Heart left ventricle (tissue), 16 donors: ENCODE data around the gene GRP. TPM values are rescaled to one million over a fixed set of nuclear protein-coding genes. Genes with fewer than 3 reads are reported as not detected.

Source experiments
- ATAC-seq, 4 donors: fragments of 200-7000 bp; cut with Tn5 transposase; one replicate each; pipeline ENCODE4 v1.9.1; 2020 to 2022; ENCODE audit warnings: moderate library complexity in 4 of 4, mild to moderate bottlenecking in 3 of 4, moderate number of reproducible peaks in 1 of 4
- DNase-seq, 5 donors: peaks; one replicate each; pipeline ENCODE4 v3.0.0-alpha.2; 2020
- H3K27ac ChIP-seq, 12 donors: fragments of 200-600 bp; sonication (generic) in 4 of 12; one replicate each; pipeline versions ENCODE4 v1.5.0 to v1.8.0; 2016 to 2022; ENCODE audit warnings: mild to moderate bottlenecking in 2 of 12
- H3K27me3 ChIP-seq, 9 donors: fragments of 200-600 bp; sonication (generic) in 2 of 9; one replicate each; pipeline versions ENCODE4 v1.5.1 to v1.8.0; 2016 to 2022; ENCODE audit warnings: mild to moderate bottlenecking in 3 of 9
- H3K36me3 ChIP-seq, 9 donors: fragments of 200-600 bp; sonication (generic) in 2 of 9; one replicate each; pipeline versions ENCODE4 v1.5.0 to v1.8.0; 2018 to 2022; ENCODE audit warnings: mild to moderate bottlenecking in 2 of 9
- H3K4me1 ChIP-seq, 12 donors: fragments of 200-600 bp; sonication (generic) in 4 of 12; one replicate each; pipeline versions ENCODE4 v1.5.0 to v1.8.0; 2016 to 2022; ENCODE audit warnings: mild to moderate bottlenecking in 3 of 12
- H3K4me3 ChIP-seq, 12 donors: fragments of 200-600 bp; sonication (generic) in 4 of 12; one replicate each; pipeline versions ENCODE4 v1.5.0 to v1.8.0; 2017 to 2022; ENCODE audit warnings: mild to moderate bottlenecking in 9 of 12, moderate library complexity in 4 of 12
- H3K9me3 ChIP-seq, 12 donors: fragments of 200-600 bp; sonication (generic) in 4 of 12; one replicate each; pipeline versions ENCODE4 v1.5.0 to v1.8.0; 2016 to 2022; ENCODE audit warnings: mild to moderate bottlenecking in 1 of 12
- POLR2A ChIP-seq, 2 donors: fragments of 450-650 bp; IDR thresholded peaks; one replicate each; pipeline ENCODE4 v1.6.1; 2017; ENCODE audit warnings: antibody characterized with exemption in 2 of 2, mild to moderate bottlenecking in 2 of 2, moderate library complexity in 2 of 2
- WGBS, 4 donors: extraction: QIAGEN DNeasy Blood & Tissue Kit in 2 of 4; methylation state at CpG; one replicate each; pipeline versions ENCODE4 v1.1.5 to v1.1.7; 2013 to 2018; 5-methylcytosine and 5-hydroxymethylcytosine counted together
- intact Hi-C, 10 donors: fragments of 100-400 bp; cut with DNase I; formaldehyde crosslinking; loops; one replicate each; pipeline versions ENCODE4 v1.11.1 to v1.14.2; 2022
- polyA plus RNA-seq, 2 donors: library from polyadenylated mRNA; stranded (reverse); fragments of 200-250 nt; gene quantifications; one replicate each; pipeline ENCODE4 v1.2.3, GENCODE V29; 2013
- total RNA-seq, 9 donors: library from RNA; depleted of rRNA in 2 of 9; stranded (reverse); fragments of >200 nt in 2 of 9; fragmentation: NEBNext Ultra II Directional in 3 of 9; extraction: Animal tissue kit (Norgen Biotek cat#: 25700) in 3 of 9; gene quantifications; one replicate each; pipeline versions ENCODE4 v1.1.0 to v1.2.4, GENCODE V29; 2016 to 2023
- TF ChIP-seq, protein P1 (sequence below), 12 donors: fragments of 200-600 bp; sonication (generic) in 4 of 12; IDR thresholded peaks; one replicate each; pipeline versions ENCODE4 v1.5.0 to v1.8.0; 2018 to 2022; ENCODE audit warnings: antibody characterized with exemption in 12 of 12, mild to moderate bottlenecking in 5 of 12
- donor health status: ischemic (EF 13 %, LVEDD 7.1; RV severe dilation, severe dysfunction).
- donor health status: healthy with polysubstance abuse.
- donor health status: DM: no; HTN: yes; CAD: no.
- donor health status: DM: no; HTN: no; CAD: no.
- donor health status: ischemic (EF 25% LVEDD 6.9; RV normal size, moderate dysfunction).
- donor health status: ischemic (EF 25% LVEDD 5.7; RV mildly dilated, moderate dysfunction).
- donor health status: healthy.
- donor health status: DM: yes; HTN: yes; CAD: no.
- donor health status: ischemic (EF 35%, LVEDD 5.7; RV mildly dilated, moderate dysfunction).
- donor health status: nonischemic (EF 11% LVEDD 7.7; RV severe dilation, severe dysfunction).
- donor health status: DM: yes; HTN: yes; CAD: no.
- donor health status: PGD.
- donor health status: ischemic (EF 29% LVEDD 5.4; RV normal size, mild dysfunction).
- donor health status: nonischemic (EF 23%, LVEDD 6.1; RV moderate dilation, normal function).

GRP gene
- total and polyA plus RNA-seq, 11 donors: not detected

DNA sequence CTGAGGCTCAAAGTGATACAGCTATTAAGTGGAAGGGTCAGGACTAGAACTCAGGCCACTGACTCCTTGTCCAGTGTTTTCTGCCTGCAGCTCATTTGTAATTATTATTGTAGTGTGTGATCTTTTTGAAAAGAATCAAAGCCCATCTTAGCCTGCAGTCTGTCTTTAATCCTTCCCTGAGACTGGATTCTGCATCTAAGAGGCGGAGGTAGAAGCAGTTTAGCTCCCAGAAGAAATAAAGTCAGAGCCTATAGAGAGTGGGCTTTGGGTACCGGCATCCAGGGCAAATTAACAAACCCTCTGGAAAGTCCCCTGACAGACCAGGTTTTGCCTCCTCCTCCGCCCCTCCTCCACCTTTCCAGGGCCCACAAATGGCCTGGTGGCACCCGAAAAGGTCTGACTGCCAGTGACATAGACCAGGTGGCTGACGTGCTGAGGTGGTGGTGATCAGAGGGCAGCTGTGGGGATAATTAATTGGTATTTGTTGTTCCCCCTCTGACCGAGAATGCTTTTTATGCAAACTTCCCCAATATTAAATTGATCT, 55.5 kb downstream of the GRP start:
- ATAC-seq: no peak
- no peaks in the 10 kb centered on the region for H3K36me3 ChIP-seq

DNA sequence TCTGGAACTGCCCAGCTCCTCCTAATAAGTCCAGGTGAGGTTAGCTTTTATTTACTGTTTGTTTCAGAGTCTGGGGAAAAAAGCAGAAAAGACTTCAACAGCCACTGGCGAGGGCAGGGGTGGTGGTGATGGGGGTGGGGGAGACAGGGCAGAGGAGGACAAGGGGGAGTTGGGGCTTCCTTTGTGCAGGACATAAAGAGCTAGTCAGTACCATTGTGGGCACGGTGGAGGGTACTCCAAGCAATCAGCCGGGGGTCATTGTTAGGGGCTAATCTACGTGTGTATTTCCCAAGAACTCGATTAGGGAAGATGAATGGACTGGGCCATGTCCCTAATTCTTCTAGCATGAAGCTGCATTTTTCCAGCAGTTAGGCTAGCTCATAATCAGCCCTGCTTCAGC, 56.1 kb downstream of the GRP start:
- Histone ChIP-seq H3K4me3 (no peak overlapping the region), H3K27me3 (peaks cover 31 to 97% (median 71%) of the 10 kb centered on the region in 9 donors), H3K4me1 (peaks cover 0 to 25% (median 13%) of the 10 kb centered on the region in 12 donors), H3K36me3 (no peaks in the 10 kb centered on the region), H3K27ac (no peak overlapping the region), H3K9me3 (no peaks in the 10 kb centered on the region)
- TF ChIP-seq POLR2A (IDR thresholded peaks at IDR 0.05): no peak
- TF ChIP-seq, protein P1, sequence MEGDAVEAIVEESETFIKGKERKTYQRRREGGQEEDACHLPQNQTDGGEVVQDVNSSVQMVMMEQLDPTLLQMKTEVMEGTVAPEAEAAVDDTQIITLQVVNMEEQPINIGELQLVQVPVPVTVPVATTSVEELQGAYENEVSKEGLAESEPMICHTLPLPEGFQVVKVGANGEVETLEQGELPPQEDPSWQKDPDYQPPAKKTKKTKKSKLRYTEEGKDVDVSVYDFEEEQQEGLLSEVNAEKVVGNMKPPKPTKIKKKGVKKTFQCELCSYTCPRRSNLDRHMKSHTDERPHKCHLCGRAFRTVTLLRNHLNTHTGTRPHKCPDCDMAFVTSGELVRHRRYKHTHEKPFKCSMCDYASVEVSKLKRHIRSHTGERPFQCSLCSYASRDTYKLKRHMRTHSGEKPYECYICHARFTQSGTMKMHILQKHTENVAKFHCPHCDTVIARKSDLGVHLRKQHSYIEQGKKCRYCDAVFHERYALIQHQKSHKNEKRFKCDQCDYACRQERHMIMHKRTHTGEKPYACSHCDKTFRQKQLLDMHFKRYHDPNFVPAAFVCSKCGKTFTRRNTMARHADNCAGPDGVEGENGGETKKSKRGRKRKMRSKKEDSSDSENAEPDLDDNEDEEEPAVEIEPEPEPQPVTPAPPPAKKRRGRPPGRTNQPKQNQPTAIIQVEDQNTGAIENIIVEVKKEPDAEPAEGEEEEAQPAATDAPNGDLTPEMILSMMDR (IDR thresholded peaks at IDR 0.05): no peak
- no peak for DNase-seq
- WGBS, 4 donors: 22 to 31% (median 24%) methylated on average over 5 of the region's 5 CpGs
- intact Hi-C loops: no loop called here
- ATAC-seq: no peak

More for the DNA sequence above, 55.5 kb downstream of the GRP start:
- no peak overlapping the region for H3K4me3 ChIP-seq
- peaks cover 36 to 97% (median 75%) of the 10 kb centered on the region in 9 donors for H3K27me3 ChIP-seq
- no peak for DNase-seq
- intact Hi-C loops: no loop called here
- 11 to 19% (median 17%) methylated on average over 5 to 6 of the region's 6 CpGs for WGBS, 4 donors
- no peak overlapping the region for H3K27ac ChIP-seq
- no peak for TF ChIP-seq POLR2A (IDR thresholded peaks at IDR 0.05)
- TF ChIP-seq, protein P1 (IDR thresholded peaks at IDR 0.05): no peak
- H3K9me3 ChIP-seq: no peaks in the 10 kb centered on the region
- peaks cover 0 to 25% (median 13%) of the 10 kb centered on the region in 12 donors for H3K4me1 ChIP-seq

DNA sequence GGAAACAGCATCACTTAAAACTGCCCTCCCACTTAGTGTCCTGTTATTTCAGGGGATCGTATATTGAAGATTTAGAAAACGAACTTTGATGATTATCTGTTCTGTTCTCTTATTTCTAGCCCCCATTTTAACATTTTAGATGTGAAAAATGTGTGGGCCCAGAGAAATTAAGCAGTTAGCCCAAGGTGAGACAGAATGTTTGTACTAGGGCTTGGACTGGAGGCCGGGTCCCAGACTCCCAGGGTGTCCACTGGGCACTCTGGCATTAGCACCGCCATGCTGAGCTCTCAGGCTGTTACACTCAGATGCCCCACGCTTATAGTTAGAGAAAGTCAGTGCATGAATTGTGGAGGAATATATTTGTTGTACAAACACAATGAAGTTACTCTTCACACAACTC, 58.8 kb downstream of the GRP start:
- Histone ChIP-seq H3K27me3 (peaks cover 17 to 91% (median 58%) of the 10 kb centered on the region in 9 donors), H3K4me1 (peaks cover 0 to 5% (median under 1%) of the 10 kb centered on the region in 12 donors), H3K36me3 (no peaks in the 10 kb centered on the region), H3K27ac (no peak overlapping the region), H3K9me3 (no peaks in the 10 kb centered on the region), H3K4me3 (no peak overlapping the region)
- intact Hi-C loops: no loop called here
- 64 to 77% (median 66%) methylated on average over 5 of the region's 5 CpGs for WGBS, 4 donors
- ATAC-seq (no peak), DNase-seq (no peak)
- no peak for TF ChIP-seq POLR2A (IDR thresholded peaks at IDR 0.05)
- TF ChIP-seq, protein P1 (IDR thresholded peaks at IDR 0.05): no peak

DNA sequence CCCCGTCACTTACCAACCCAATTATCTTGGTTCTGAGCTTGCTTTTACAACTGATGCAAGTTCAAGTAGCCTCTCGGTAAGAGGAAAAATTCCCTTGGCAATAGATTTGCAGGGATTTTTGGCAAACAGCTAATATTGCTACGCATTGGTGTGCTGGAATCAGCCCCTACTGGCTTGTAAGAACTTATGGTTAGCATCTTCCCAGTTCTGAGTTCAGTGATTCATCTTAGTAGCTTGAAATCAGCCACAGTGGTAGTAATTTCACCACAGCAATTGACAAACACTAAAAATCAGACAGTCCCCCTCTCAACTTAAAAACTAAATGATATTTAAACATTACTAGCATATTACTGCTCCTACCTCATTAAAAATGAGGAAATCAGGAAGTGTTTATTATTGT, 59.2 kb downstream of the GRP start:
- no peak overlapping the region for H3K27ac ChIP-seq
- no peaks in the 10 kb centered on the region for H3K36me3 ChIP-seq
- H3K9me3 ChIP-seq: no peaks in the 10 kb centered on the region
- WGBS, 4 donors: 57 to 73% (median 68%) methylated on average over 3 of the region's 3 CpGs
- peaks cover 0 to 1% (median 0%) of the 10 kb centered on the region in 12 donors for H3K4me1 ChIP-seq
- no peak overlapping the region for H3K4me3 ChIP-seq
- ATAC-seq: no peak
- peaks cover 13 to 91% (median 54%) of the 10 kb centered on the region in 9 donors for H3K27me3 ChIP-seq
- intact Hi-C loops: no loop called here
- TF ChIP-seq, protein P1 (IDR thresholded peaks at IDR 0.05): no peak
- TF ChIP-seq POLR2A (IDR thresholded peaks at IDR 0.05): no peak
- no peak for DNase-seq
